ENCODE results near the gene CCDC106.

CCDC106 gene

DNA sequence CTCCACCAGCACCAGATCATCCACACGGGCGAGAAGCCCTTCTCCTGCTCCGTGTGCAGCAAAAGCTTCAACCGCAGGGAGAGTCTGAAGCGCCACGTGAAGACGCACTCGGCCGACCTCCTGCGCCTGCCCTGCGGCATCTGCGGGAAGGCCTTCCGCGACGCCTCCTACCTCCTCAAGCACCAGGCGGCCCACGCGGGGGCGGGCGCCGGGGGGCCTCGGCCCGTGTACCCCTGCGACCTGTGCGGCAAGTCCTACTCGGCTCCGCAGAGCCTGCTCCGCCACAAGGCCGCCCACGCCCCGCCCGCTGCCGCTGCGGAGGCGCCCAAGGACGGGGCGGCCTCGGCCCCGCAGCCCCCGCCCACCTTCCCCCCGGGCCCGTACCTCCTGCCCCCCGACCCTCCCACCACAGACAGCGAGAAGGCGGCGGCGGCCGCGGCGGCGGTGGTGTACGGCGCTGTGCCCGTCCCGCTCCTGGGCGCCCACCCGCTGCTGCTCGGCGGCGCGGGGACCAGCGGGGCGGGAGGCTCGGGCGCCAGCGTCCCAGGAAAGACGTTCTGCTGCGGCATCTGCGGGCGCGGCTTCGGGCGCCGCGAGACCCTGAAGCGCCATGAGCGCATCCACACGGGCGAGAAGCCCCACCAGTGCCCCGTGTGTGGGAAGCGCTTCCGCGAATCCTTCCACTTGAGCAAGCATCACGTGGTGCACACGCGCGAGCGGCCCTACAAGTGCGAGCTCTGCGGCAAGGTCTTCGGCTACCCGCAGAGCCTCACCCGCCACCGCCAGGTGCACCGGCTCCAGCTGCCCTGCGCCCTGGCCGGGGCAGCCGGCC is 33.1 kb upstream of the CCDC106 start:
- no peak for DNase-seq

DNA sequence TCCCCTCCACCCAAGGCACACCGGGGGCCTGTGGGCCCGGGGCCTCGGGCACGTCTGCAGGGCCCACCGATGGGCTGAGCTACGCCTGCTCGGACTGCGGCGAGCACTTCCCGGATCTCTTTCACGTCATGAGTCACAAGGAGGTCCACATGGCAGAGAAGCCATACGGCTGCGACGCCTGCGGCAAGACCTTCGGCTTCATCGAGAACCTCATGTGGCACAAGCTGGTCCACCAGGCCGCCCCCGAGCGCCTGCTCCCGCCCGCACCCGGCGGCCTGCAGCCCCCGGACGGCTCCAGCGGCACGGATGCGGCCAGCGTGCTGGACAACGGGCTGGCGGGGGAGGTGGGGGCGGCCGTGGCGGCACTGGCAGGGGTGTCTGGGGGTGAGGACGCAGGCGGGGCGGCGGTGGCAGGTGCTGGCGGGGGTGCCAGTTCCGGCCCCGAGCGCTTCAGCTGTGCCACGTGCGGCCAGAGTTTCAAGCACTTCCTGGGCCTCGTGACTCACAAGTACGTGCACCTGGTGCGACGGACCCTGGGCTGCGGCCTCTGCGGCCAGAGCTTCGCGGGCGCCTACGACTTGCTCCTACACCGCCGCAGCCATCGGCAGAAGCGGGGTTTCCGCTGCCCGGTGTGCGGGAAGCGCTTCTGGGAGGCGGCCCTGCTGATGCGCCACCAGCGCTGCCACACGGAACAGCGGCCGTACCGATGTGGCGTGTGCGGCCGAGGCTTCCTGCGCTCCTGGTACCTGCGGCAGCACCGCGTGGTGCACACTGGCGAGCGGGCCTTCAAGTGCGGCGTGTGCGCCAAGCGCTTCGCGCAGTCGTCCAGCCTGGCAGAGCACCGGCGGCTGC is 32.2 kb upstream of the CCDC106 start:
- DNase-seq: no peak

DNA sequence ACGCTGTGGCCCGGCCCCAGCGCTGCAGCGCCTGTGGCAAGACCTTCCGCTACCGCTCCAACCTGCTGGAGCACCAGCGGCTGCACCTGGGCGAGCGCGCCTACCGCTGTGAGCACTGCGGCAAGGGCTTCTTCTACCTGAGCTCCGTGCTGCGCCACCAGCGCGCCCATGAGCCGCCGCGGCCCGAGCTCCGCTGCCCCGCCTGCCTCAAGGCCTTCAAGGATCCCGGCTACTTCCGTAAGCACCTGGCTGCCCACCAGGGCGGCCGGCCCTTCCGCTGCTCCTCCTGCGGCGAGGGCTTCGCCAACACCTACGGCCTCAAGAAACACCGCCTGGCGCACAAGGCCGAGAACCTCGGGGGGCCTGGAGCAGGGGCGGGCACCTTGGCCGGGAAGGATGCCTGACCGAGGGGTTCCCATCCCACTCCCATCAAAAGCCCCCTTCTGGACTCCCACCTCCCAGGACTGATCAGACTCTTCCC is 31.6 kb upstream of the CCDC106 start:
- DNase-seq: no peak

DNA sequence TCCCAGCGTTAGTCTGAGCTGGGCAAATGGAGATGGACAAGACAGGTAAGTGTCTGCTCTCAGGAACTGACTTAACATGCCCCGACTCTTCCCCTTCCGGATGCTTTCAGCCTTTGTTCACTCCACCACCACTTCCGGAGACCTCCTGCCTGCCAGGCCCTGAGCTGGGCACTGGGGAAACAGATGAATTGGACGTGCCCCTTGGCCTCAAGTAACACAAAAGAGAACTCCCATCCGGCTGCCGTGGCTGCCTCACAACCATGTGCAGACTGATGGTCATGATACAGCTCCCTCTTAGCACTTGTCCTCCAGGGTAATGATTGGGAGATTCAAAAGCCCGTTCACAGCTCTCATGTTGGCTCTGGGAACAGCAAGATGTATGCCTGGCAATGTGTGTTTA is 30.6 kb upstream of the CCDC106 start:
- DNase-seq: no peak

DNA sequence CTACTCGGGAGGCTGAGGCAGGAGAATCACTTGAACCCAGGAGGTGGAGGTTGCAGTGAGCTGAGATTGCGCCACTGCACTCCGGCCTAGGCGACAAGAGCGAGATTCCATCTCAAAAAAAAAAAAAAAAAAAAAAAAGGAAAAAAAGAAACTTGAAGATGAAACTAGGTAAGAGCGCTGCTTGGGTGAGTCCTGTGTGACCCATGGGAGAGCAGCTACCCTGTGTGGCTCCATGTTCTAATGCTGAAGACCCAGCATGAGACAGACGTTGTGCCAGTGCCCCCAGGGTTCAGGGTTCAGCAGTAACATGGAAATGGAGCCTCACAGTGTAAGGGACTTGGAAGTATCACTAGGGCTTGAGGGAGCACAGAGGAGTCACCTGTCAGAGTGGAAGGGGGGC is 29.6 kb upstream of the CCDC106 start:
- DNase-seq: no peak

DNA sequence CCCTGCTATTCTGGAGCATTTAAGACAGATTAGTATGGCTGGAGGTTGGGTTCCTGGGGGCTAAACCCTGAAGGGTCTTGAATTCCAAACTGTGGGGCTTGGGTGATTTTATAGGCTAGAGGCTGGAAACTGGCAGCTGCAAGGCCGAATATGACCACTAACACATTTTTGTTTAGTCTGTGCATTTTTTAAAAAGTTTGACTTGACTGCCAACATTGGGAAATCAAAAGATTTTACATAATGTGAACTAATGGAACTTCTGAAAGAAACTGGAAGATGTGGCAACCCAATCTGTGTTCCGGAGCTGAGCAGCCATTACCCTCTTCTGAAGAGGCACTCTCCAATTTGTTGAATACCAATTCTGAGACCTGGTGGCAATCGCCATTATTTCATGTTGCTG is 28.7 kb upstream of the CCDC106 start:
- no peak for DNase-seq

DNA sequence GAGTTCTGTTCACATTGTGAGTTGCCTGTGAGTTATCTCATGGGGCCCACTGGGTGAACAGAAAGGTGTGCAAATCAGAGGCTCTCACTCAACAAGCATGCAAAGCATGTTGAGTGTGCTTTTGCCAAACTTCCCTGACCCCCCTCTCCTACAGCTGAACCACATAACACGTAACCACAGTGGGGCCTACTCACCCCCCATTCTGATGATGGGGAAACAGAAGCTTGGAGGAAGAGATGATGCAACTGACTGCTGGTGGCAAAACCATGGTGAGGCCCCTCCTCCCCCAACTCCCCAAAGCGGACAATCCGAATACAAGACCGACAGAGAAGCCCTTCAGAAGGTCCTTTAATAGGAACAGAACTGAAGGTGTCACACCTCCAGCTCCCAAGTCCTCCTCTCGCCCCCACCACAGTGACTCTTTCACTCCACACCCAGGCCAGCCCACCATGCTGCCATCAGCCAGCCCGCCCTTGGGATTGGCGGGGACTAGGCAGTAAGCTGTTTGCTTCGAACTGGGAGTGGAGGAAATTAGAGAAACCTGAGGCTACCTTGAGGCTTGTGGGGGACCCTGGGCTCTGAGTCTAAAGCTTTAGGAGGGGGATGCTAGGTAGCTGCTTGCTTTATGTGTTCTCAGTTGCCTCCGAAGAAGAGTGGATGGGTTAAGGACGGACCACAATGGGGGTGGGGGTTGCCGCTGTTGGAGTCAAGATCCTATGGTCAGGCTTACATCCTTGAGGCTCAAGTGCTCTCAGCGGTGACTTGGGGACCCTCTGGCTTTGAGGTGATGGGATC is 27.4 kb upstream of the CCDC106 start:
- DNase-seq: peak; percentile 8

DNA sequence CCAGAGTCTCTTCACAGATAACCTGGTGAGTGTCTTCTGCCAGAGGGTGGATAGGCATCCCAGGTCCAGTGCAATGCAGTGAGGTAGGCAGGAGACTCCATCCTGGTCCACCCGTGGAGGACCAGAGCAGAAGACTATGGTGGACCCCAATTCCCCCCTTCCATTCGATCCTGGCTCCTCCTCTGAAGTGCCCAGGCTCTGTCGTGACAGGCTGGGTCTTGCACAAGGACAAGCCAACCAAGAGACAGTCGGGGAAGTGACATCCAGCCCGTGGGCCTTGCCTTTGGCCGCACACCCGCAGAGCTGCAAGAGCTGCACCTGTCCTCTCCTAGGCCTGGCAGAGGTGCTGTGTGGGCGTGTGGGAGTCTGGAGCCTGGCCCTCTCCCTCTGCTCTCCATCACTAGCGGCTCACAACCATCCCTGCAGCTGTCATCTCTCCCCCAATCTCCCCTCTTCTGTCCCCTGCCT is 26.8 kb upstream of the CCDC106 start:
- DNase-seq: no peak

DNA sequence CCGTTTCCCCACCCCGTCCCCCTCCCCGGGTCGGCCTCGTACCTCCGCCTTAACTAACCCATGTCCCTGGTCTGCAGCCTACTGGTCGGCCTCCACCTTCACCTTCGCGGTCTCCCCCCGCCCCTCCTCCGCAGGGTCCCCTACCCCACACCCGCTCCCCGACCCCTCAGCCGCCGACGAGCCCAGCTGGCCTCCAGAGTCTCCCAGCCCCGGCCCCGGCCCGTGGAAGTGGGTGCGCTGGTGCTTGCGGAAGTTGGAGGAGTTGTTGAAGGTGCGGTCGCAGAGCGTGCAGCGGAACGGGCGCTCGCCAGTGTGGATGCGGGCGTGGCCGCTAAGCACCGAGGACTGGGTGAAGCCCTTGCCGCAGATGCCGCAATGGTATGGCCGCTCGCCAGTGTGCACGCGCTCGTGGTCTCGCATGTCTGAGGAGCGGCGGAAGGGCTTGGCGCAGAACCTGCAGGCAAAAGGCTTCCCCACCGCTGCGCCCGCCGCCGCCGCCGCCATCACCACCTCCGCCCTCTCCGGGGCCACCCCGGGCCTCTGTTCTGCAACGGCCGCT is 26.3 kb upstream of the CCDC106 start:
- no peak for DNase-seq

DNA sequence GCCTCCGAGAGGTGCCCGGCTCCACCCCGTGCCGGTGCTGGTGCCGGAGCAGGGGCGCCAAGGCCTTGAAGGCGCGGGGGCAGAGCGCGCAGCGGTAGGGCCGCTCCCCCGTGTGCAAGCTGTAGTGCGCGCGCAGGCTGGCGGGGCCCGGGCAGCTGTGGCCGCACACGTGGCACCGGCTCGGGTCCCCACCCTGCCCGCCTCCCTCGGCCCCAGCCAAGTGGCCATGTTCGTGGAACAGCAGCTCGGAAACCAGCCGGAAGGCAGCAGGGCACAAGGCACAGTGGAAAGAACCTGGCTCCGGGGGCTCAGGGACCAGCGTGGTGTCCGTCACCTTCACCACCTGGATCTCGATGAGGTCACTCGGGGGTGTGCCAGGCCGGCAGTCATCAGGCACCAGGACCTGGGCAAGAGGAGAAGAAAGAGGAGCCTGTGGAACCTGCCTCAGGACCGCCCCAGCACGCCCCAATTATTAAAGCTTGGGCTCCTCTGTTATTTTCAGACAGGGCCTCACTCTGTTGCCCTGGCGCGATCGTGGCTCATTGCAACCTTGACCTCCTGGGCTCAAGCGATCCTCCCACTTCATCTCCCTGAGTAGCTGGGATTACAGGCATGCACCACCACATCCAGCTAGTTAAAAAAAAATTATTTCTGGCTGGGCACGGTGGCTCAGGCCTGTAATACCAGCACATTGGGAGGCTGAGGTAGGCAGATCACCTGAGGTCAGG is 25.6 kb upstream of the CCDC106 start:
- no peak for DNase-seq

DNA sequence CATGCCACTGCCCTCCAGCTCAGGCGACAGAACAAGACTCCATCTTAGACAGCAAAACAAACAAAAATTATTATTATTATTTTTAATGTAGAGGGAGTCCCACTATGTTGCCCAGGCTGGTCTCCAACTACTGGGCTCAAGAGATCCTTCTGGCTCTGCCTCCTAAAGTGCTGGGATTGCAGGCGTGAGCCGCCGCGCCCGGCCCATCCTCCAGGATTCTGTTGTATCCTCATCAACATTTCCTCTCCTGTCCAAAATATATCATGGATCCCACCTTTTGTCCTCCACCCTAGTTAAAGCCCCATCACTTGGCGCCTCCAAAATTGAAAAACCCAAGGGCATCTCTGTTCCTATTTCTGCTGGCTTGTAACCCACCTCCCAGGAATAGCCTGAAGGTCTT is 24.9 kb upstream of the CCDC106 start:
- DNase-seq: no peak

DNA sequence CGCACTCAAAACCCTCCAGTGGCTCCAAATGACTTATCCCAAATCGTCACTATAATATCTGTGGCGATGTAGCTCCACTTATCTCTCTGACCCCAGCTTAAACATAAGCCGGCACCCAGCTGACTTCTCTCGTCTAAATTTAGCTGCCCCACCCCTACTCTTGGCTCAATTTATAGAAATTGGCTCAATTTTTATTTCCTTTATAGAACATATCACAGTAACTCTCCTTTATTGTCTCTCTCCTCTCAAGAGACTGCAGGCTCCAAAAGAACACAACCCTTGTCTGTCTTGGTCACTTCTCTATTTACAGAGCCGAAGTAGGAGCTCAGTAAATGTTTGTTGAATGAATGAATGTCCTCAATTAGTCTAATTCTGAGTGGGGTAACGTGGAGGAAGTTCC is 24.5 kb upstream of the CCDC106 start:
- no peak for DNase-seq

DNA sequence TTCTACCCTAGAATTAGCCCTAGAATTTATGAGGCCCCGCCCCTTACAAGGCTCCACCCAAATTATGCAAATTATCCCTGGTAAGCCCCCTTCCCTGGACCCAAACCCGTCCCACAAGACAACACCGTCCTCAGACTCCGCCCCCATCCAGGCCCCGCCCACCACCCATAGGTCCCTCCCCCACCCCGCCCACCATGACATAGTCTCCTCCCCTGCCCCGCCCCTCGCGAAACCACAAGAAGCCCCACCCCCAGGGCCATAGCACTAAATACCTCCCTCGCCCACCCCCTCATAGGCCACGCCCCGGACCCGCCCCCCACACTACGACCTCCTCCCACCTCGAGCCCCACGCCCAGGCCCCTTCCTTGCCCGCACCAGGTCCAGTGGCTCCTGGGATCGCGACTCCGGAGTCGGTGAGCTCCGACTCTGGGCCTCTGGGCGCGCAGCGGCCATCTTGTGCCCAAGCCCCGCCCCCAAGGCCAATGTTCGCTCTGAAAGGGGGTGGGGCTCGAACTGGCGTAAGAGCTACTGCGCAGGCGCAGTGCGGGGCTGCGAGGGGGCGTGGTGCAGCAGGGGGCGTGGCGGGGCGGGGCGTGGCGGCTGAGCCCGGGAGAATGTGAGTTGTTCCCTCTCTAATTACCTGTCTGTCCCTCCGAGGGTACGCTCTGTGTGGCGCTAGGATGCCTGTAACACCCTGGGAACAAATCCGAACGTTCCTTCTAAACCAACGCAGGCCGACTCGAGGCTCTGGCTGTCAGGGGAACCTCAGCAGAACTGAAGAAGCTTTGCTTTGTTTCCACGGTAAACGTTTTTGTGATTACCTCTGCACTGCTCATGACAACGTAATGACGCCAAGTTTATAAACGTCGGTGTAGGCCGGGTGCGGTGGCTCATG is 23.7 kb upstream of the CCDC106 start, which contains the start of gene ZNF784:
TSS of gene ZNF784 (minus strand) at position 458 of the 895 bp plus-strand sequence. CDS start at position 453, 5 bp downstream.
- peak; percentile 88 for DNase-seq

DNA sequence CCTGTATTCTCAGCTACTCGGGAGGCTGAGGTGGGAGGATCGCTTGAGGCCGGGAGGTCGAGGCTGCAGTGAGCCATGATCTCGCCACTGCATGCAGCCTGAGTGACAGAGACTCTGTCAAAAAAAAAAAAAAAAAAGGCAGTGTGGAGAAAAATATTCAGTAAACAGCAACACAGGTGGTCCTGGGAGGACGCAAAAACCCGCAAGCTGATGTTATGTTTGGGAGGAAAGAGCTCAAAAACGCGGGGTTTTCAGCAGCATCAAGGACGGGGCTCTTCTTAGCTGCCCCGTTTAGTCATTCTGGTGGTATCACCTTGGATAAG is 23.0 kb upstream of the CCDC106 start:
- DNase-seq: no peak

DNA sequence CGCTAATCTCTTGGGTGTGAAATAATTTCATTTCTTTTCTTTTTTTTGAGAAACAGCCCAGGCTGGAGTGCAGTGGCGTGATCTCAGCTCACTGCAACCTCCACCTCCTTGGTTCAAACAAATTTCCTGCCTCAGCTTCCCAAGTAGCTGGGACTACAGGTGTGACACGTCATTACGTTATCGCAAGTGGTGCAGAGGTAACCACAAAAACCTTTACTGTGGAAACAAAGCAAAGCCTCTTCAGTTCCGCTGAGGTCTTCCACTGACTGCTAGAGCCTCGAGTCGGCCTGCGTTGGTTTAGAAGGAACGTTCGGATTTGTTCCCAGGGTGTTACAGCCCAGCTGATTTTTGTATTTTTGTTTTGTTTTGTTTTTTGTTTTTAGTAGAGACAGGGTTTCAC is 21.7 kb upstream of the CCDC106 start:
- no peak for DNase-seq

DNA sequence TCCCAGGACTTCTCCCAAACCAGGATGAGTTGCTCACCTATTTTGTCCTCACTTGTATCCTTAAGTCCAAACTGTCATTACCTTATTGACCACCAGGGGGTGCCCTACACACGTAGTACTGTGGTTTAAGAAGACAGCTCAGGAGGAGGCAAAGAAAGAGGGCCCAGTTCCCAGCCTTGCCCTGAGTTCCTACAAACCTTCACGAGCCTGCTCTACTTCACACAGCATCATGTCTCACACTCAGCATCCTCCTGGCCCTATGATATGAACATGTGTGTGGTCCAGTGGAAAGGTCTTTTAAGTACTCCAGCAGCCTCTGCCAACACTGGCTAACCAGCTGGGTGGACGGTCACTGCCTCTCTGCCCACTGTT is 15.6 kb upstream of the CCDC106 start:
- peak; percentile 91 for DNase-seq

DNA sequence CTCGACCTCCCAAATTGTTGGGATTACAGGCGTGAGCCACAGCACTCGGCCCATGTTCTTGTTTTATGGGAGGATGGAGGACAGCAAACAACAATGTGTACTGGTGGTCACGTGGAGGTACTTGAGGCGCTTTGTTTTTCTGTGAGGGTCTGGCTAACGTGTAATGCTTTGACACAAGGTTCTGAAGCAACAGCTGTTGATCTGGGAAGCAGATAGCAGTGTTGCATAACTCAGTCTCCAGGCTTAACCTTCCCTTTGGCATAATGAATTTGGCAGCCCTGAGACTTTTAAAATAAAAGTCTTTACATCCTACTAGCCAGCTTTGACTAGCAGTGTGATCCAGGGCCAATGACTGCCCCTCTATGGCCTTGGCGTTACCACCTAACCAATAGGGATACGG is 14.2 kb upstream of the CCDC106 start:
- no peak for DNase-seq

DNA sequence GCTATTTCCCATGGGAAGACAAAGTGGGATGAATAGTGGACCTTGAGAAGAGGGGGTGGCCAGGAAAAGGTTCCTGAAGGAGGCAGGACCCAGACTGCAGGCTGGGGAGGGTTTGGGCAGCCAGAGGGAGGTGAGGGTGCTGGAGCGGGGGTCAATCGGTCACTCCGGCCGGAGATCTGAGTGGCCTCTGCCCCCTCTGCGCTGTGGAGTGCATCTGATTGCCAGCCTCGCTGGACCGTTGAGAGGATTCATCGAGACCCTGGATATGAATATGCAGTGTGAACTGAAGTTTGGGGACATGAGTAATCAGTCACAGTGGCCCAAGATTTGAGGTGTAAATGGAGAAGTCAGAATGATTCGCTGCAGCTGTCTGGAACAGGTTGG is 12.7 kb upstream of the CCDC106 start:
- DNase-seq: no peak

DNA sequence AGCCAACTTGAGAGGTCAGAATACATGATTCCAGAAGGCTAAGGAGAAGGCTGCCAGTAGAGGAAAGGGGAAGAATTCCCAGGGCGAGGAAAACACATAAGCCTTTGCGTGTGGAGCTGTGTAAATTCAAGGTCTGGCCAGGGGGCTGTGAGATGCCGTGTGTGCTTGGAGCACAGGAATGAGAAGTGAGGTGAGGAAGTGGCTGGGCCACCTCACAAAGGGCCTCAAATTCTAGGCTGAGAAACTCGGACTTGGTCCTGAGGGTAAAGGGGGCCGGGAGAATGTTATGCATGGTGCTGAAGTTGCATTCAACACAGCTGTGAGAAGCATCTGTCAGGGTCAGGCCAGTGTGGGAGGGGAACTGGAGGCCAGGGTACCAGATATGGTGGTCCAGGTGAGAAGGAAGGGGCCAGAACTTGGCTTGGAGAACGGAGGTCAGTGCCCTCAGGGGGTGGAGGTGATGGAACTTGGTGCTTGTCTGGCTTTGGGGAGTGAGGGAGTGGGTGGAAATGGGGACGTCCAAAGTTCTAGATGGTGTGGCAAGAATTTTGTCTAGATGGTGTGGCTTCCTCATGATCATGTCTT is 12.1 kb upstream of the CCDC106 start:
- no peak for DNase-seq

DNA sequence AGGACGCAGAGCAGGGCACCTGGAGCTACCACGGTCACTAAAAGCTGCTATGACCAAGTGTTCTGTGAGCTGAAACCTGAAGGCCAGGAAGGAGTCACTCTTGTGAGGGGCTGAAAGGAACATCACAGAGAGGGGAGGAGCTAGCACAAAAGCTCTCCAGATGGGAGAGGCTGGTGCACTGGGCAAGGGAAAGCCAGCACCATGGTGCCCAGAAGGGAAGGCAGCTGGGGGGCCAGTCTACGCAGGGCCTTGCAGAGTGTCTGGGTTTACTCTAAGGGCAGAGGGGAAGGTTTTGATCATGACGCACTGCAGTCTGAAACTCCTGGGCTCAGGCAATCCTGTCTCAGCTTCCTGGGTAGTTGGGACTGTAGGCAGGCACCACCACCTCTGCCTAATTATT is 11.3 kb upstream of the CCDC106 start:
- DNase-seq: no peak

DNA sequence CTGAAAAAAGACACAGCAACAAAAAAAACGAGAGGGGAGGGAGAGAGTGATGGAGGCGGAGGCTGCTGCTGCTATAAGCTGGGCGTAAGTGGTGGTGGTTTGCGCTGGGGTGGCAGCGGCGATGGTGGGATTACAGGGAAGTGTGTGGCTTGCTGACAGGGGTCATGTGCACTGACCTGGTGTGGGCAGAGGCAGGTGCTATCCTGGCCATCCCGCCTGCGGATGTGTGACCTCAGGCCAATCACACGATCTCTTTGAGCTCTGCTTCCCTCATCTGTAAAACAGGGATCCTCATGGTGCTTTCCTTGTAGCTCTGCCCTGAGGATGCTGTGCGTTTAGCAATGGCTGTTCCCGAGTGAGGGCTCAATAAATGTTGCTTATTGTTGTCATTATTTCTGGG is 10.5 kb upstream of the CCDC106 start:
- no peak for DNase-seq
